ENCODE data around the gene MEIS1. TPM values are rescaled to one million over a fixed set of nuclear protein-coding genes. Genes with fewer than 3 reads are reported as not detected.

The MEIS1 gene
- total and polyA plus RNA-seq, 2 donors (not counting 3 experiments of a cell fraction or from before 2014, with no cell fraction given) = 10.0 to 26.5 TPM

GRCh38 chr2:66595556-66595955 lies 160.6 kb downstream of the MEIS1 start:
- BruUV-seq (replicated peaks) = no TSS peak
- no peak for TF ChIP-seq POLR2AphosphoS5 (IDR thresholded peaks at IDR 0.05; ENCODE audit: insufficient read depth, low read depth, low read length)
- no peak for TF ChIP-seq GATA2 (IDR thresholded peaks at IDR 0.05; ENCODE audit: insufficient read depth, insufficient read length, low read depth, low read length)
- TF ChIP-seq MAX (IDR thresholded peaks at IDR 0.05; ENCODE audit: insufficient read depth, insufficient read length) = no peak
- no peak for TF ChIP-seq CTCF (IDR thresholded peaks at IDR 0.05; ENCODE audit: extremely low read depth in 1 of 2, insufficient read depth in 1 of 2, low read depth in 1 of 2, low read length in 2 of 2)
- no peak for TF ChIP-seq JUN (IDR thresholded peaks at IDR 0.05; ENCODE audit: borderline replicate concordance, insufficient read depth, insufficient read length, low read depth)
- TF ChIP-seq FOS (IDR thresholded peaks at IDR 0.05; ENCODE audit: borderline replicate concordance, insufficient read depth, low read length) = no peak
- no peak for TF ChIP-seq MYC (IDR thresholded peaks at IDR 0.05; ENCODE audit: low read depth, low read length)
- no peak for TF ChIP-seq POLR2A (IDR thresholded peaks at IDR 0.05; ENCODE audit: low read depth, low read length)
- no peak for TF ChIP-seq EZH2 (IDR thresholded peaks at IDR 0.05; ENCODE audit: borderline replicate concordance, low read depth, low read length, severe bottlenecking)
- Histone ChIP-seq H3K36me3 (ENCODE audit: control insufficient read depth in 2 of 2, extremely low read depth in 1 of 2, insufficient read depth in 2 of 2, low read length in 2 of 2) (no peaks in the 10 kb centered on the region), H3K4me2 (ENCODE audit: insufficient read depth, low read length) (no peak overlapping the region), H3K27me3 (ENCODE audit: control insufficient read depth in 2 of 2, insufficient read depth in 2 of 2, low read length in 2 of 2) (peaks cover 0 to 2% of the 10 kb centered on the region in 2 experiments), H4K20me1 (replicated peaks; ENCODE audit: control insufficient read depth, extremely low read depth, insufficient read depth, low read length) (no peaks in the 10 kb centered on the region), H2AFZ (ENCODE audit: low read depth, low read length) (no peak overlapping the region), H3K9ac (replicated peaks; ENCODE audit: extremely low read depth, insufficient read depth, low read length) (no peak overlapping the region), H3K4me3 (replicated peaks in 1 of 3; ENCODE audit: insufficient read depth in 1 of 3, low read depth in 1 of 3, low read length in 3 of 3) (no peak overlapping the region), H3K4me1 (ENCODE audit: control insufficient read depth, extremely low read depth, insufficient read depth, low read length) (no peaks in the 10 kb centered on the region), H3K9me1 (replicated peaks; ENCODE audit: control insufficient read depth, extremely low read depth, insufficient read depth, low read length) (no peaks in the 10 kb centered on the region), H3K79me2 (ENCODE audit: control insufficient read depth, insufficient read depth, low read length) (no peaks in the 10 kb centered on the region), H3K27ac (ENCODE audit: insufficient read depth, low read depth, low read length) (no peak overlapping the region), H3K9me3 (replicated peaks; ENCODE audit: control insufficient read depth, insufficient read depth, low read length) (no peaks in the 10 kb centered on the region)
- intact Hi-C loops (cut with micrococcal nuclease) (no loop called here), dilution Hi-C loops (cut with MboI; ENCODE audit: extremely low pct_ligation_motif_present, low sequenced_read_pairs) (no loop called here)
- ChIA-PET CTCF (no interaction called here), POLR2A (no interaction called here)
- FAIRE-seq = no peak
- DNase-seq (ENCODE audit: low read depth, low spot score) = no peak

All from endothelial cell of umbilical vein (primary cell).